GM12878 (cell line): Measurements from ENCODE around the gene RASGRP3. TPM values are rescaled to one million over a fixed set of nuclear protein-coding genes. Genes with fewer than 3 reads are reported as not detected.
A peak's percentile ranks its signal among the peaks of the same experiment; 100 is the strongest.

ENCODE experiments used
- CHD2 ChIP-seq: IDR thresholded peaks from 2 replicates; pipeline ENCODE4 v1.6.1; 2011; ENCODE audit warnings: low read depth, low read length, improper control_type of control experiment, borderline replicate concordance
- ESRRA ChIP-seq: IDR thresholded peaks from 2 replicates; pipeline ENCODE4 v1.6.1; 2012; ENCODE audit warnings: mild to moderate bottlenecking, low read length, improper control_type of control experiment
- GABPA ChIP-seq: IDR thresholded peaks from 2 replicates; pipeline ENCODE4 v1.6.1; 2014; ENCODE audit warnings: antibody characterized with exemption, low read depth, mild to moderate bottlenecking, inconsistent platforms
- HCFC1 ChIP-seq: fragments of 150-350 bp; IDR thresholded peaks from 2 replicates; pipeline ENCODE4 v1.6.1; 2014; ENCODE audit warnings: low read length
- HDAC6 ChIP-seq: fragments of 200-600 bp; sonication (generic); IDR thresholded peaks from one replicate; pipeline ENCODE4 v1.8.0; 2017; ENCODE audit warnings: antibody characterized with exemption; ENCODE audit not compliant: unreplicated experiment
- HSF1 ChIP-seq: fragments of 150-350 bp; IDR thresholded peaks from 2 replicates; pipeline ENCODE4 v1.6.1; 2014; ENCODE audit warnings: mild to moderate bottlenecking, low read depth, low read length
- MLLT1 ChIP-seq: fragments of 450-650 bp; IDR thresholded peaks from 2 replicates; pipeline ENCODE4 v1.6.1; 2016; ENCODE audit warnings: mild to moderate bottlenecking
- NFXL1 ChIP-seq: fragments of 450-650 bp; IDR thresholded peaks from 2 replicates; pipeline ENCODE4 v1.6.1; 2017; ENCODE audit warnings: antibody characterized with exemption, mild to moderate bottlenecking, borderline replicate concordance
- NFYB ChIP-seq: IDR thresholded peaks from 2 replicates; pipeline ENCODE4 v1.6.1; 2011; ENCODE audit warnings: low read depth, mild to moderate bottlenecking, low read length, improper control_type of control experiment, moderate library complexity; ENCODE audit not compliant: insufficient read depth
- PAX5 ChIP-seq: IDR thresholded peaks from 2 replicates; pipeline ENCODE4 v1.6.1; 2011; ENCODE audit warnings: low read depth, low read length, borderline replicate concordance
- POLR2A ChIP-seq: IDR thresholded peaks from 2 replicates; pipeline ENCODE4 v1.6.1; 2011; ENCODE audit warnings: low read depth, mild to moderate bottlenecking, low read length
- POU2F2 ChIP-seq: IDR thresholded peaks from 3 replicates; pipeline ENCODE4 v1.6.1; 2011; ENCODE audit warnings: low read depth, mild to moderate bottlenecking, low read length, borderline replicate concordance
- PRDM15 ChIP-seq: fragments of 450-650 bp; formaldehyde crosslinking; IDR thresholded peaks from 2 replicates; pipeline ENCODE4 v1.4.0; 2020; ENCODE audit warnings: mild to moderate bottlenecking, moderate library complexity
- RBBP5 ChIP-seq: fragments of 200-600 bp; sonication (generic); conservative IDR thresholded peaks from 2 replicates; pipeline ENCODE4 v1.6.1; 2016
- REST ChIP-seq: IDR thresholded peaks from 2 replicates; pipeline ENCODE4 v1.6.1; 2012; ENCODE audit warnings: mild to moderate bottlenecking, low read depth, low read length
- STAT3 ChIP-seq: IDR thresholded peaks from 2 replicates; pipeline ENCODE4 v1.6.1; 2011; ENCODE audit warnings: low read depth, low read length, improper control_type of control experiment
- USF2 ChIP-seq: IDR thresholded peaks from 2 replicates; pipeline ENCODE4 v1.6.1; 2011; ENCODE audit warnings: low read depth, low read length, improper control_type of control experiment, borderline replicate concordance
- ZNF217 ChIP-seq: fragments of 450-650 bp; IDR thresholded peaks from 2 replicates; pipeline ENCODE4 v1.6.1; 2017; ENCODE audit warnings: antibody characterized with exemption, mild to moderate bottlenecking
- ZNF274 ChIP-seq: IDR thresholded peaks from one replicate; pipeline ENCODE4 v1.8.0; 2011; ENCODE audit not compliant: insufficient read length, insufficient read depth
- polyA plus RNA-seq, 11 experiments: library from polyadenylated mRNA; depleted of rRNA in 4 of 11; unstranded in 6 of 11; stranded (reverse) in 5 of 11; fragments of >200 nt; fragmentation: Nextera tagmentation in 4 of 11; fragmentation: Illumina TruSeq in 1 of 11; extraction: Ambion mirVana in 4 of 11; extraction: Trizol in 1 of 11; gene quantifications; 1 replicate in 1 of 11; 2 replicates in 10 of 11; pipeline versions ENCODE4 v1.2.1 to v1.2.3, GENCODE V29; 2011 to 2016; ENCODE audit warnings: inconsistent platforms in 2 of 11, missing spikeins in 2 of 11, low read depth in 1 of 11
- total RNA-seq, 4 experiments: library from RNA; depleted of rRNA in 3 of 4; stranded (reverse); fragments of >200 nt in 3 of 4; fragmentation: Illumina TruSeq in 1 of 4; extraction: Trizol in 1 of 4; gene quantifications; 2 replicates each; pipeline versions ENCODE4 v1.2.1 to v1.2.3, GENCODE V29; 2013 to 2021

The RASGRP3 gene
- total and polyA plus RNA-seq, 10 of the 15 experiments (the other 5 are each of a cell fraction or from before 2014, with no cell fraction given): 31.6 to 106 (median 64.7) TPM

- no peak for TF ChIP-seq HSF1
- no peak for TF ChIP-seq PRDM15 (CRISPR knock-in tag)
- no peak for TF ChIP-seq ZNF274
- TF ChIP-seq MLLT1: no peak
- no peak for TF ChIP-seq CHD2
- no peak for TF ChIP-seq STAT3
- no peak for TF ChIP-seq NFYB
- TF ChIP-seq NFXL1: no peak
- peak; percentile 53 for TF ChIP-seq HDAC6
- 0 out of 2 replicates have a peak, but pooled peaks have one; percentile 31 for TF ChIP-seq PAX5
- no peak for TF ChIP-seq RBBP5
- no peak; the same call in 1 of the 3 replicates for TF ChIP-seq POU2F2
- no peak for TF ChIP-seq GABPA
- no peak for TF ChIP-seq ESRRA
- TF ChIP-seq REST: no peak
- TF ChIP-seq USF2: no peak
- TF ChIP-seq HCFC1: no peak
- TF ChIP-seq POLR2A: peak; percentile 50
- TF ChIP-seq ZNF217: no peak
Observed at GRCh38 chr2:33494155-33494779, 17.8 kb downstream of the RASGRP3 start (continued).
